AG04450 (cell line): ENCODE results near the gene LLGL2. TPM values are rescaled to one million over a fixed set of nuclear protein-coding genes. Genes with fewer than 3 reads are reported as not detected.

Experiments
- CTCF ChIA-PET: fragments of 300-600, 350-600 bp; formaldehyde crosslinking; extraction: SDS; loops from one replicate; lab custom pipeline; 2022; ENCODE audit warnings: antibody characterized with exemption, inconsistent platforms; lab: Charles Lee
- POLR2A ChIA-PET: fragments of 350-600 bp; formaldehyde crosslinking; extraction: SDS; loops from one replicate; lab custom pipeline; 2021; ENCODE audit warnings: antibody characterized with exemption, inconsistent platforms; lab: Yijun Ruan, JAX
- DNase-seq: peaks from one replicate; pipeline ENCODE4 v3.0.0-alpha.2; 2011; ENCODE audit warnings: low read depth, low spot score
- H3K27ac ChIP-seq: one replicate; pipeline ENCODE4 v1.5.1; 2012; ENCODE audit warnings: low read depth, low read length, control low read depth
- H3K27me3 ChIP-seq: one replicate; pipeline ENCODE4 v1.6.0; 2012; ENCODE audit warnings: low read length; ENCODE audit not compliant: control insufficient read depth, insufficient read depth
- H3K4me3 ChIP-seq: 2 replicates; pipeline ENCODE4 v1.5.1; 2011; ENCODE audit warnings: mild to moderate bottlenecking, low read depth, low read length, control low read depth
- H3K9me3 ChIP-seq: 2 replicates; pipeline ENCODE4 v1.5.1; 2012; ENCODE audit warnings: low read length; ENCODE audit not compliant: control insufficient read depth, insufficient read depth
- polyA plus RNA-seq: library from polyadenylated mRNA; depleted of rRNA; stranded (reverse); fragments of >200 nt; gene quantifications from 2 replicates; pipeline ENCODE4 v1.2.3, GENCODE V29; 2011
- TF ChIP-seq, protein P1 (sequence below): IDR thresholded peaks from 2 replicates; pipeline ENCODE4 v1.5.1; 2011; ENCODE audit warnings: low read depth, low read length, control low read depth, inconsistent platforms

Gene LLGL2
- polyA plus RNA-seq, 1 experiment, result 0.24 TPM

DNA sequence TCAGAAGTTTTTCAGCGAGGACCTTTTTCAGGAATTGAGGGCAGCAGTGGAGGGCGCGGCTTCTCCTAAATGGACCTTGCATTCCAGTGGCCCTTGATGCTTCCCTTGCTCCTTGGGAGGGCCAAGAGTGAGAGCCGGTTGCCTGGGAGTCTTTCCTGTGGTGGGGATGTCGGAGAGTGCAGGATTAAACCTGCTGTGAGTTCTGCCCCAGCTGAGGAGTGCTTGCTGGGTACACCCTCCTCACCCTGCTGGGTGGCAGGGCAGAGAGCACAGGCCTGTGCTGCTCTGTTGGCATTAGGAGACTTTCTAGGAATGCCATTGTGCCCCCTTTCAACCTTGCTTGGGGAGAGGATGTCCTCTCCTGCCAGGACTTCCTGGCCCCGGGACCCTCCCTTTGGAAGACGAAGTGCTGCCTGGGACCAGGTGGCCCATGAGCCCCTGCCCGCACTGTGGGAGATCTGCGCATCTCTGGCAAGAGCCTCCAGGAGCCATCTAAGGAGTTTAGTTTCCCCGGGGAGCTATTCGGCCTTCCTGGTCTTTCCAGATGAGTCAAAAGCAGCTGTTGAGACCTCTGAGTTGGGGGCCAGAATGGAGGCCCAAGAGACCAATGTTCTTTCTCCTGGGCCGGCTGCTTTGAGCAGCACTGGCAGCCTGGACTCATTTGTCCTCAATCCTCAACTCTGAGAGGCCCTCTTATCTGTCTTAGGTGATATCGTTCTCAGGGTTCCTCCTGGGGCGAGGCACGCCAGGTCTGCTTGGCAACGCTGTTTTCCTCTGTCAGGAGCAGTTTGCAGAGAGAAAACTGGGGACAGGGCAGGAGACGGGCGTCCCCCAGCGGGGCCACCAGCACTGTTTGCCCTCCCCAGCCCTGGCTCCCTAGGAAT lies 5.6 kb downstream of the LLGL2 start:
- Histone ChIP-seq H3K27me3 (peaks cover 31% of the 10 kb centered on the region), H3K4me3 (no peak overlapping the region), H3K27ac (no peak overlapping the region), H3K9me3 (no peaks in the 10 kb centered on the region; the same call in 1 of the 2 replicates)
- ChIA-PET POLR2A (interaction anchor here (1.5 kb wide), 1 partner anchor 15 kb away, joined by 3 read pairs; the partner anchor contains the start of gene TSEN54), CTCF (interaction anchor here (0.5 kb wide), 1 partner anchor 67 kb away, joined by 3 read pairs; no protein-coding TSS in a partner anchor)
- DNase-seq, result no peak
- TF ChIP-seq, protein P1, sequence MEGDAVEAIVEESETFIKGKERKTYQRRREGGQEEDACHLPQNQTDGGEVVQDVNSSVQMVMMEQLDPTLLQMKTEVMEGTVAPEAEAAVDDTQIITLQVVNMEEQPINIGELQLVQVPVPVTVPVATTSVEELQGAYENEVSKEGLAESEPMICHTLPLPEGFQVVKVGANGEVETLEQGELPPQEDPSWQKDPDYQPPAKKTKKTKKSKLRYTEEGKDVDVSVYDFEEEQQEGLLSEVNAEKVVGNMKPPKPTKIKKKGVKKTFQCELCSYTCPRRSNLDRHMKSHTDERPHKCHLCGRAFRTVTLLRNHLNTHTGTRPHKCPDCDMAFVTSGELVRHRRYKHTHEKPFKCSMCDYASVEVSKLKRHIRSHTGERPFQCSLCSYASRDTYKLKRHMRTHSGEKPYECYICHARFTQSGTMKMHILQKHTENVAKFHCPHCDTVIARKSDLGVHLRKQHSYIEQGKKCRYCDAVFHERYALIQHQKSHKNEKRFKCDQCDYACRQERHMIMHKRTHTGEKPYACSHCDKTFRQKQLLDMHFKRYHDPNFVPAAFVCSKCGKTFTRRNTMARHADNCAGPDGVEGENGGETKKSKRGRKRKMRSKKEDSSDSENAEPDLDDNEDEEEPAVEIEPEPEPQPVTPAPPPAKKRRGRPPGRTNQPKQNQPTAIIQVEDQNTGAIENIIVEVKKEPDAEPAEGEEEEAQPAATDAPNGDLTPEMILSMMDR, result no peak

- Histone ChIP-seq H3K4me3 (no peak overlapping the region), H3K27me3 (peaks cover 27% of the 10 kb centered on the region), H3K9me3 (no peaks in the 10 kb centered on the region), H3K27ac (no peak overlapping the region)
- DNase-seq, result no peak
- TF ChIP-seq, protein P1, result no peak
- ChIA-PET CTCF (interaction anchor here (0.5 kb wide), 1 partner anchor 66 kb away, joined by 3 read pairs; no protein-coding TSS in a partner anchor), POLR2A (interaction anchor here (0.7 kb wide), 1 partner anchor 206 kb away, joined by 5 read pairs; no protein-coding TSS in a partner anchor)
Observed at GRCh38 chr17:75531721-75532072, 6.2 kb downstream of the LLGL2 start.

DNA sequence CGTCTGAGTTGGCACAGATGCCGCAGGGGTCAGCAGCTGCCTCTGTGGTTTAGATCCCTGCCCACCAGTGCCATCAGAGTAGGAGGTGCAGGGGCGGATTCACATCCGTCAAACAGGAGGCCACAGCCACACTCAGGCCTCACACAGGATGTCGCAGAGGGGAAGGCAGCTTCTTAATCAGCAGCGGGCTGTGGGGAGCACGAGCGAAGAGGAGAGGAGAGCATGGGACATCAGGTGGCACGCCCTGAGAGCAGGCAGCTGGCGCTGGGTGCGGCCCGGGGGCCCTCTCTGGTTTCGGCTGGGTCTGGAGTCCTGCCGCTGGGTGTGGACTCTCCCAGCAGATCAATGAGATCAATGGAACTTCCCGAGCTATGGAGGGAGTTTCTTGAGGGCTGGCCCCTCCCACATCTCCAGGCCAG lies 9.6 kb downstream of the LLGL2 start:
- ChIA-PET CTCF (no interaction called here), POLR2A (interaction anchor here (0.6 kb wide), 1 partner anchor 67 kb away, joined by 3 read pairs; no protein-coding TSS in a partner anchor)
- peaks cover 36% of the 10 kb centered on the region for H3K27me3 ChIP-seq

GRCh38 chr17:75535871-75536270 lies 10.4 kb downstream of the LLGL2 start:
- DNase-seq, result no peak
- ChIA-PET POLR2A (no interaction called here), CTCF (no interaction called here)
- H3K9me3 ChIP-seq, result no peaks in the 10 kb centered on the region
- no peak overlapping the region for H3K4me3 ChIP-seq
- TF ChIP-seq, protein P1, result no peak
- H3K27ac ChIP-seq, result no peak overlapping the region
- peaks cover 36% of the 10 kb centered on the region for H3K27me3 ChIP-seq

More for the DNA sequence above, 9.6 kb downstream of the LLGL2 start:
- no peak for DNase-seq
- Histone ChIP-seq H3K27ac (no peak overlapping the region), H3K4me3 (no peak overlapping the region), H3K9me3 (no peaks in the 10 kb centered on the region)
- TF ChIP-seq, protein P1, result no peak

GRCh38 chr17:75536366-75536765 lies 10.9 kb downstream of the LLGL2 start:
- CTCF ChIA-PET, result no interaction called here

More at GRCh38 chr17:75536366-75536765, 10.9 kb downstream of the LLGL2 start:
- Histone ChIP-seq H3K27ac (no peak overlapping the region), H3K9me3 (no peaks in the 10 kb centered on the region), H3K27me3 (peaks cover 36% of the 10 kb centered on the region), H3K4me3 (no peak overlapping the region)
- TF ChIP-seq, protein P1, result no peak
- DNase-seq, result no peak
- POLR2A ChIA-PET, result no interaction called here
